Femur (tissue), 1 donor: Measurements from ENCODE around the gene EFHD2.
A peak's percentile ranks its signal among the peaks of the same experiment; 100 is the strongest.
"Not testable (repeated sequence)": the region's sequence is repeated elsewhere in the genome, so short reads cannot be mapped to it uniquely, and the experiment has no call there.

Experiments used
- DNase-seq: peaks from one replicate; pipeline ENCODE4 v3.0.0-alpha.2; 2017

Gene EFHD2

DNA sequence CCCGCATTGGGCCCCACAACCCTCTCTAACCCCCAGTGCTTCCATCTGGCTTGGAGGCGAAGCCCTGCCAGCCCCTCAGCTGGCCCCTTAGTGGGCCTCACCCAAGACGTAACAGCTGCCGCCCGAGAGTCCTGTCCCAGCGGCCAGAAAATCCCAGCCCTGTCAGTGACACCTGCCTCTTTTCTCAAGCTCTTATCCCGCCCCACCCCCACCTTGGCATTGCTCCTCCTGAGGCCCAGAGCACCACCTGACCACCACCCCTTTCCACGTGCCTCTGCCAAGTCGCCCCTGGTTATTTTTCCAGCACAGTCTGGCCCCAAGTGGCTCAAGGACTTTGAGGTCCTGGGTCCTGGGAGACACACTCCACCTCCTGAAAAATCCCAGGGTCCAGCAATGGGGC, 22.6 kb downstream of the EFHD2 start:
- peak; percentile 79 for DNase-seq

GRCh38 chr1:15433471-15433870, 23.8 kb downstream of the EFHD2 start:
- no peak for DNase-seq

DNA sequence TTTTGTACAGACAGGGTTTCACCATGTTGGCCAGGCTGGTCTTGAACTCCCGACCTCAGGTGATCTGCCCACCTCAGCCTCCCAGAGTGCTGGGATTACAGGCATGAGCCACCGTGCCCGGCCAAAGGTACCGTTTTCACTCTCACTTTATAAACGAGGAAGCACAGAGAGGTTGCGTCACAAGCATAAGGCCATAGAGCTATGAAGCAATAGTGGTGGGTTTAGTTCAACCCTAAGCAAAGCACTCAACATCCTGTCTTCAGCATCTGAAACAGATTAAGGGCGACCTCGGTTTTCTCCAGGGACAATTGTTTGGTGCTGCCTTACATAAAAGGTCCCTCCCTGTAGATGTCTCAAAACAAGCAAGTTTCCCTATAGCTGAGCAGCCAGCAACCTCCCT, 25.1 kb downstream of the EFHD2 start:
- DNase-seq = not testable (repeated sequence)

- DNase-seq = no peak
Observed at GRCh38 chr1:15435239-15436077, 25.8 kb downstream of the EFHD2 start.

GRCh38 chr1:15436881-15437442, 27.3 kb downstream of the EFHD2 start:
- no peak for DNase-seq

- no peak for DNase-seq
Observed at GRCh38 chr1:15439325-15439724, 29.6 kb downstream of the EFHD2 start.

DNA sequence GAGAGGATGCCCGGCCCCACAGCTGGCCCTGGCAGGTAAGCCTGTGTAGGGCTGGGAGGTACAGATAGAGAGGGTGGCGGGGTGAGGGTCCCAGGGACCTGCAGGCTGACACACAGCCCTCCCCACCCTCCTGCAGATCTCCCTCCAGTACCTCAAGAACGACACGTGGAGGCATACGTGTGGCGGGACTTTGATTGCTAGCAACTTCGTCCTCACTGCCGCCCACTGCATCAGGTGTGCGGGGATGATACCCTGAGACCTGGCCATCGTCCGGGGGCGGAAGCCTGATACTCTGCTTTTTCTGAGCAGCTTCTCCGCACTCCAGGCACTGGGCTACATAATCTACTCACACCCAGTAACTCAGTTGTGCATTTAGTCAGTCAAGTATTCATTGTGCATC, 30.7 kb downstream of the EFHD2 start:
- DNase-seq = no peak

DNA sequence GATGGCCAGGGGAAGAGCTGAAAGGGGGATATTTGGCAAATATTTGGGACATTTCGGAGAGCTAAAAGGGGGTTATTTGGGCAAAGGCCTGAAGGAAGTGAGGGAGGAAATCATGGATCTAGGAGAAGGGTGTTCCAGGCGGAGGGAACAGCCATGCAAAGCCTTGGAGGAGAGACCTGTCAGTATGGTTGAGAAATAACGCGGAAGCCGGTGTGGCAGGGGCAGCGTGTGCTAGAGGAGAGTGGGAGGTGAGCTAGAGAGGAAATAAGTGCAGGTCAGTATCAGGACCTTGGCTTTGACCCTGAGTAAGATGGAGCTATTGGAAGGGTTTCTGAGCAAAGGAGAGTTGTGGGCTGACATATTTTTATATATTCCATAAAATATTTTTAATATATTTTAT, 31.6 kb downstream of the EFHD2 start:
- DNase-seq = no peak

DNA sequence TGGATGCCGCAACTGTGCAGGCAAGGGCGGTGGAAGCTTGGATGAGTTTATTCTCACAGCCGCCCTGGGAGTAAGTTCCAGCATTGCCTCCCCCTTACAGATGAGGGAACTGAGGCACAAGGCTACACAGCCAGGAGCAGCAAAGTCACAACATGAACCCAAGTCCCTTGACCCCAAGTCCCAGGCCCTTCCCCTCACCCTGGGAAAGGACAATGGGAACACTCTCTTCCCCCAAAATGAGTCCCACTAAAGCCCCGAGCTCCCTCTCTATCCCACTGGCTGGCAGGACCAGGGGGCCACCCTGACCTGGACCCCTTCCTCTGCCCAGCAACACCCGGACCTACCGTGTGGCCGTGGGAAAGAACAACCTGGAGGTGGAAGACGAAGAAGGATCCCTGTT, 32.4 kb downstream of the EFHD2 start:
- no peak for DNase-seq

- no peak for DNase-seq
Observed at GRCh38 chr1:15442759-15443158, 33.1 kb downstream of the EFHD2 start.

GRCh38 chr1:15443281-15443680, 33.6 kb downstream of the EFHD2 start:
- DNase-seq = no peak

- no peak for DNase-seq
Observed at GRCh38 chr1:15444468-15445389, 35.0 kb downstream of the EFHD2 start.

- no peak for DNase-seq
Observed at GRCh38 chr1:15445390-15446122, 35.9 kb downstream of the EFHD2 start.

- no peak for DNase-seq
Observed at GRCh38 chr1:15446212-15446611, 36.5 kb downstream of the EFHD2 start.

DNA sequence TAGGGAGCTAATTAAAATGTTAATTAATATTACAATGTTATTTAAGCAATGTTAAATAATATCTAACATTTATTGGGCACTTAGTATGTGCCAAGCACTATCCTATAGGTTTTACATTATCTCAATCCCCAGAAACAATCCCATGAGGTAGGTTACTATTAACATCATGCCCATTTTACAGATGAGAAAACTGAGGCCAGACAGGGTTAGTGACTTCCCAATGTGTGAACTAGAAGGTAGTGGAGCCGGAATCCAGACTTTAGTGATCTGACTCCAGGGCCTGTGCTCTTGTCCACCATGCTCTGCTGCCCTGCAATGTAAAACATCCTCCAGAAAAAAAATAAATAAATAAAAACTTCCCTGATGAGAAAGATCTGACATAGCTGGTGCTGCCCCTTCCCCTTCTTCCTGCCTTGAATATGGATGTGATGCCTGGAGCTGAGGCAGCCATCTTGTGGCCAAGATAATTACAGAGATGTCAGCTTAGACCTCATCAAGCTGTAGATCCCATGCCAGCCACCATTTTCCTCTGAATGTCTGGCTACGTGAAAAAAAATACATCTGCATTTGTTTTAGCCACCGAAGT, 39.3 kb downstream of the EFHD2 start:
- no peak for DNase-seq

- no peak for DNase-seq
Observed at GRCh38 chr1:15449567-15449966, 39.9 kb downstream of the EFHD2 start.

- DNase-seq = no peak
Observed at GRCh38 chr1:15451014-15451722, 41.5 kb downstream of the EFHD2 start.

GRCh38 chr1:15452216-15452615, 42.5 kb downstream of the EFHD2 start:
- no peak for DNase-seq

DNA sequence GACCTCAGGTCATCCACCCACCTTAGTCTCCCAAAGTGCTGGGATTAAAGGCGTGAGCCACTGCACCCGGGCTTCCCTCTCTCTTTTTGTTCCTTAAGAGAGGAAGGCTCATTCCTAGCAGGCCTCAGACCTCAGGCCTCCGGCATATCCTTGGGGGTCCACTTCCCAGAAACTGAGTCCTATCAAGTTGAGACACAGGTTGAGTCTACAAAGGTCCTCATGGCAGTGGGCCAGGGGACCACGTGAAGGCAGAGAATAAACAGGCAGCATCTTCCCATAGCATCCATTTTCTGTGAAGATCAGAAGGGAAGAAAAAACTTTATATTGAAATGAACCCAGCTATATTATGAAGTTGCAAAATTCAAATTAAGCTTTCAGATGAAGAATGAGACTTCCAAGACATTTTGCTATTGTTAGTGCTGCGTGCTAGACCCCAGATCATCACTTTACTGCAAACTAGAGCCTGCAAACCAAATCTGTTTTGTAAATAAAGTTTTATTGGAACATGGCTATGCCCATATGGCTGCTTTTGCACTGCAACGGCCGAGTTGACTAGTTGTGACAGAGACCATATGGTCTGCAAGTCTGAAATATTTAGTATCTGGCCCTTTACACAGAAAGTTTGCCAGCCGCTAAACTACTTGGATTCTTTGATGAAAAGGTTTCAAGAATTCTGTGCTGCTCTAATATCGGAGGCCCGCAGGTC, 43.3 kb downstream of the EFHD2 start:
- DNase-seq = no peak

DNA sequence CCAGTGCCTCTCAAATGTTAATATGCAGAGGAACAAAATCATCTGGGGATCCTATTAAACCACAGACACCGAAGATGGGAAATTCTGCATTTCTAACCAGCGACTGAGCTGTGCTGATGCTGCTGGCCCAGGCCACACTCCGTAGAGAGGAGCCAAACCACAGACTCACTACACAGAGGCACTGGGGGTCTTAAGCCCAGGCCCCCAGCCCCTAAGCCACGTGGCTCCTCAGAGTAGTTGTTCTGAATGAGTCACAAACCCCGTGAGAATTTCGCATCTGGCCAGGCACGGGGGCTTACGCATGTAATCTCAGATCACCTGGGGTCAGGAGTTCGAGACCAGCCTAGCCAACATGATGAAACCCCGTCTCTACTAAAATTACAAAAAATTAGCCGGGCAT, 44.0 kb downstream of the EFHD2 start:
- no peak for DNase-seq

GRCh38 chr1:15454256-15454655, 44.6 kb downstream of the EFHD2 start:
- DNase-seq = no peak
